ENCODE measurements around the gene CARNS1. TPM values are rescaled to one million over a fixed set of nuclear protein-coding genes. Genes with fewer than 3 reads are reported as not detected.

CARNS1 gene
- polyA plus RNA-seq, 1 of the 3 experiments (the other 2 are of a cell fraction): 0.23 TPM

DNA sequence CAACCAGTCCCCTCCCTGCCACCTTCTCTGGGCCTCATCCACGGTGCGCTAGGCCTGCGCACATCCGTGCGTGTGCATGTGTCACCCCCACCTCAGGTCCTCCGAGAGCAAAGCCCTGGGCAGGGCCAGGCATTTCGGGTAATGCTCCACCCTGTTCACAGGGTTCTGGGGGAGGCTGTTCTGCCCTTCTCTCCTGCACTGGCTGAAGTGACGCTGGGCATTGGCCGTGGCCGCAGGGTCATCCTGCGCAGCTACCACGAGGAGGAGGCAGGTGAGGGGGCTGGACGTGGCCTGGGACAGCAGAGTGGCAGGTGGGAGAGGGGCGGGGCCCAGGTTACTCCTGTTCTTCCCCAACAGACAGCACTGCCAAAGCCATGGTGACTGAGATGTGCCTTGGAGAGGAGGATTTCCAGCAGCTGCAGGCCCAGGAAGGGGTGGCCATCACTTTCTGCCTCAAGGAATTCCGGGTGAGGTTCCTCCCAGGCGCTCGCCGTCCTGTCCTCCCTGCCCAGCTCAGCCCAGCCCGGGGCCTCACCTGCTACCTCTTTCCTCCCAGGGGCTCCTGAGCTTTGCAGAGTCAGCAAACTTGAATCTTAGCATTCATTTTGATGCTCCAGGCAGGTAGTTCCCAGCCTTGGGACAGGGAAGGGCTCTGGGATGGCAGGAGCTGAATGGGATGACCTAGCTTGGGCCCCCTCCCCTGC lies 19.8 kb upstream of the CARNS1 start:
- peaks cover 8 to 22% of the 10 kb centered on the region in 2 experiments for H3K36me3 ChIP-seq (replicated peaks in 1 of 2; ENCODE audit: control insufficient read depth in 1 of 2, insufficient read depth in 2 of 2, low read length in 1 of 2)
- CTCF ChIA-PET: interaction anchor here (1.2 to 4.9 kb wide), 3 partner anchors 13 to 74 kb away, joined by 3 to 29 read pairs (median 5); partner anchors contain the start of gene TMEM134
- H3K27ac ChIP-seq (ENCODE audit: low read depth in 2 of 2, low read length in 1 of 2): no peak overlapping the region
- no peak overlapping the region for H3K9ac ChIP-seq
- no peaks in the 10 kb centered on the region for H3K27me3 ChIP-seq (ENCODE audit: insufficient read depth)
- no peak overlapping the region for H3K4me3 ChIP-seq (ENCODE audit: low read depth in 2 of 2, low read length in 1 of 2)
- H3K79me2 ChIP-seq (ENCODE audit: insufficient read depth): peaks cover 34% of the 10 kb centered on the region
- no peaks in the 10 kb centered on the region for H3K9me2 ChIP-seq
- H4K20me1 ChIP-seq (ENCODE audit: insufficient read depth): peaks cover 13% of the 10 kb centered on the region
- DNase-seq: no peak
- peaks cover 11% of the 10 kb centered on the region for H3F3A ChIP-seq (replicated peaks; ENCODE audit: insufficient read depth)
- H3K9me3 ChIP-seq: no peaks in the 10 kb centered on the region
- peaks cover 6 to 24% of the 10 kb centered on the region in 2 experiments; a peak in 2 of 4 replicates for H3K4me1 ChIP-seq (ENCODE audit: control insufficient read depth in 1 of 2, insufficient read depth in 2 of 2, low read depth in 1 of 2, low read length in 1 of 2)
- TF ChIP-seq YY1 (IDR thresholded peaks at IDR 0.05; ENCODE audit: low read depth): no peak
- no peak for TF ChIP-seq POLR2AphosphoS5 (IDR thresholded peaks at IDR 0.05; ENCODE audit: low read depth, low read length)
- H3K4me2 ChIP-seq: no peak overlapping the region
- WGBS (ENCODE audit: low lambda C conversion rate): 98% methylated on average over 10 of the region's 19 CpGs
- POLR2A ChIA-PET: interaction anchor here (1.1 kb wide), 1 partner anchor 25 kb away, joined by 3 read pairs; no protein-coding TSS in a partner anchor
- no peak overlapping the region for H2AFZ ChIP-seq (ENCODE audit: low read depth)

DNA sequence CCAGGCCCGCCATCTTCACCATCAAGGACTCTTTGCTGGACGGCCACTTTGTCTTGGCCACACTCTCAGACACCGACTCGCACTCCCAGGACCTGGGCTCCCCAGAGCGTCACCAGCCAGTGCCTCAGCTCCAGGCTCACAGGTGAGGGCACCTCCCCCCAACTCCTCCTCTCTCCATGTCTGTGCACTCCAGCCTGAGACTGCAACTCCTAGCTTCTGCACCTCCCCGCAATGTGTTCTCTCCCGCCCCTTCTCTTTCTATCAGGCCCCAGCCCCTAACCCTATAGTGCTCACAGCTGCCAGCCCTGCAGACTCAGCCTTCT lies 19.3 kb upstream of the CARNS1 start:
- no peak overlapping the region for H3K9ac ChIP-seq
- H3K27me3 ChIP-seq (ENCODE audit: insufficient read depth): no peaks in the 10 kb centered on the region
- H3K79me2 ChIP-seq (ENCODE audit: insufficient read depth): peaks cover 34% of the 10 kb centered on the region
- peaks cover 14% of the 10 kb centered on the region for H4K20me1 ChIP-seq (ENCODE audit: insufficient read depth)
- H3K9me2 ChIP-seq: no peaks in the 10 kb centered on the region
- H3K4me1 ChIP-seq (ENCODE audit: control insufficient read depth in 1 of 2, insufficient read depth in 2 of 2, low read depth in 1 of 2, low read length in 1 of 2): peaks cover 6 to 21% of the 10 kb centered on the region in 2 experiments; a peak in 2 of 4 replicates
- H3K4me2 ChIP-seq: no peak overlapping the region
- no peak overlapping the region for H3K27ac ChIP-seq (ENCODE audit: low read depth in 2 of 2, low read length in 1 of 2)
- TF ChIP-seq ELF1 (IDR thresholded peaks at IDR 0.05) (no peak), MXI1 (IDR thresholded peaks at IDR 0.05; ENCODE audit: low read depth, low read length) (no peak), FOXM1 (IDR thresholded peaks at IDR 0.05; ENCODE audit: low read depth) (no peak), EP300 (IDR thresholded peaks at IDR 0.05; ENCODE audit: borderline replicate concordance in 1 of 2, low read depth in 1 of 2, low read length in 1 of 2) (no peak), NRF1 (IDR thresholded peaks at IDR 0.05; ENCODE audit: low read depth, low read length) (no peak), RFX5 (IDR thresholded peaks at IDR 0.05; ENCODE audit: low read length) (no peak), TAF1 (IDR thresholded peaks at IDR 0.05; ENCODE audit: borderline replicate concordance, low read depth, low read length) (no peak), GABPA (IDR thresholded peaks at IDR 0.05; ENCODE audit: low read depth) (no peak), TEAD4 (IDR thresholded peaks at IDR 0.05; ENCODE audit: borderline replicate concordance, insufficient read depth) (no peak), JUND (IDR thresholded peaks at IDR 0.05) (no peak), RXRA (IDR thresholded peaks at IDR 0.05; ENCODE audit: borderline replicate concordance, low read depth) (no peak)
- TF ChIP-seq, protein P1, sequence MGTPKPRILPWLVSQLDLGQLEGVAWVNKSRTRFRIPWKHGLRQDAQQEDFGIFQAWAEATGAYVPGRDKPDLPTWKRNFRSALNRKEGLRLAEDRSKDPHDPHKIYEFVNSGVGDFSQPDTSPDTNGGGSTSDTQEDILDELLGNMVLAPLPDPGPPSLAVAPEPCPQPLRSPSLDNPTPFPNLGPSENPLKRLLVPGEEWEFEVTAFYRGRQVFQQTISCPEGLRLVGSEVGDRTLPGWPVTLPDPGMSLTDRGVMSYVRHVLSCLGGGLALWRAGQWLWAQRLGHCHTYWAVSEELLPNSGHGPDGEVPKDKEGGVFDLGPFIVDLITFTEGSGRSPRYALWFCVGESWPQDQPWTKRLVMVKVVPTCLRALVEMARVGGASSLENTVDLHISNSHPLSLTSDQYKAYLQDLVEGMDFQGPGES (IDR thresholded peaks at IDR 0.05; ENCODE audit: low read depth, low read length): no peak
- TF ChIP-seq, protein P2, sequence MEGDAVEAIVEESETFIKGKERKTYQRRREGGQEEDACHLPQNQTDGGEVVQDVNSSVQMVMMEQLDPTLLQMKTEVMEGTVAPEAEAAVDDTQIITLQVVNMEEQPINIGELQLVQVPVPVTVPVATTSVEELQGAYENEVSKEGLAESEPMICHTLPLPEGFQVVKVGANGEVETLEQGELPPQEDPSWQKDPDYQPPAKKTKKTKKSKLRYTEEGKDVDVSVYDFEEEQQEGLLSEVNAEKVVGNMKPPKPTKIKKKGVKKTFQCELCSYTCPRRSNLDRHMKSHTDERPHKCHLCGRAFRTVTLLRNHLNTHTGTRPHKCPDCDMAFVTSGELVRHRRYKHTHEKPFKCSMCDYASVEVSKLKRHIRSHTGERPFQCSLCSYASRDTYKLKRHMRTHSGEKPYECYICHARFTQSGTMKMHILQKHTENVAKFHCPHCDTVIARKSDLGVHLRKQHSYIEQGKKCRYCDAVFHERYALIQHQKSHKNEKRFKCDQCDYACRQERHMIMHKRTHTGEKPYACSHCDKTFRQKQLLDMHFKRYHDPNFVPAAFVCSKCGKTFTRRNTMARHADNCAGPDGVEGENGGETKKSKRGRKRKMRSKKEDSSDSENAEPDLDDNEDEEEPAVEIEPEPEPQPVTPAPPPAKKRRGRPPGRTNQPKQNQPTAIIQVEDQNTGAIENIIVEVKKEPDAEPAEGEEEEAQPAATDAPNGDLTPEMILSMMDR (IDR thresholded peaks at IDR 0.05): no peak
- POLR2A ChIA-PET: interaction anchor here (1.1 kb wide), 1 partner anchor 24 kb away, joined by 3 read pairs; no protein-coding TSS in a partner anchor
- DNase-seq: no peak
- WGBS (ENCODE audit: low lambda C conversion rate): 90% methylated on average over 7 of the region's 7 CpGs
- peaks cover 9% of the 10 kb centered on the region for H3F3A ChIP-seq (replicated peaks; ENCODE audit: insufficient read depth)
- no peak overlapping the region for H2AFZ ChIP-seq (ENCODE audit: low read depth)
- CTCF ChIA-PET: interaction anchor here (0.7 to 4.9 kb wide), 5 partner anchors 14 to 110 kb away, joined by 3 to 29 read pairs (median 5); partner anchors contain the start of gene TMEM134
- H3K36me3 ChIP-seq (replicated peaks in 1 of 2; ENCODE audit: control insufficient read depth in 1 of 2, insufficient read depth in 2 of 2, low read length in 1 of 2): peaks cover 8 to 22% of the 10 kb centered on the region in 2 experiments
- no peaks in the 10 kb centered on the region for H3K9me3 ChIP-seq
- H3K4me3 ChIP-seq (ENCODE audit: low read depth in 2 of 2, low read length in 1 of 2): no peak overlapping the region
